Hair follicular keratinocyte (primary cell): ENCODE data around the gene GNMT. TPM values are rescaled to one million over a fixed set of nuclear protein-coding genes. Genes with fewer than 3 reads are reported as not detected.

ENCODE experiments used
- total RNA-seq: library from RNA; depleted of rRNA; stranded (reverse); fragments of >200 nt; gene quantifications from 2 replicates; pipeline ENCODE4 v1.2.3, GENCODE V29; 2015

The GNMT gene
- not detected in 2 replicates for total RNA-seq

DNA sequence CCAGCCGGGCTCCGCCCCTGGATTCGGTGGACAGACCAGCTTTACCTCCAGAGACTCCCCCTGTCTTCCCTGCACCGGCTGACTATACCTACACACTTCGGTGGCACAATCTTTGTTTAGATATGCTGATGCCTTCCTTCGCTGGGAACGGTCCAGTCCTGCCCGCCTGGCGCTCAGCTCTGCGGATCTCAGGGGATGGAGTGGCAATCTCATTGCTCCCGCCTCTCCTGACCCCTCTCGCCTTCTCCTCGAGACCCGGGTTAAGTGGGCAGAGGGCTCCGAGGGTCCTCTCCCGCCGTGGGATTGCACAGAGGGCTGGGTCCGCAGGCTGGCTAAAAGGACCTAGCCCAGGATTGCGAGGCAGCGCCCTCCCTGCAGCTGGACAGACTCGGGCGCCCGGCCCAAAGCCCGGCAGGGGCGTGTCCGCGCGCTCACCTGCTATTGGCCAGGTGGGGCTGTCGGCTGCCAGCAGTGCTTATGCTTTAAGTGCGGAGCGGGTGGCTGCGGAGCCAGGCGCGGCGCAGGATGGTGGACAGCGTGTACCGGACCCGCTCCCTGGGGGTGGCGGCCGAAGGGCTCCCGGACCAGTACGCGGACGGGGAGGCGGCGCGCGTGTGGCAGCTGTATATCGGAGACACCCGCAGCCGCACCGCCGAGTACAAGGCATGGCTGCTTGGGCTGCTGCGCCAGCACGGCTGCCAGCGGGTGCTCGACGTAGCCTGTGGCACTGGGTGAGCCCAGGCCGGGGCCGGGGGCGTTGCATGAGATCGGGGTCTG is at the start of gene GNMT:
Gene GNMT (plus strand): TSS at position 512 of the 777 bp plus-strand sequence. CDS start 14 bp downstream, at position 526.

DNA sequence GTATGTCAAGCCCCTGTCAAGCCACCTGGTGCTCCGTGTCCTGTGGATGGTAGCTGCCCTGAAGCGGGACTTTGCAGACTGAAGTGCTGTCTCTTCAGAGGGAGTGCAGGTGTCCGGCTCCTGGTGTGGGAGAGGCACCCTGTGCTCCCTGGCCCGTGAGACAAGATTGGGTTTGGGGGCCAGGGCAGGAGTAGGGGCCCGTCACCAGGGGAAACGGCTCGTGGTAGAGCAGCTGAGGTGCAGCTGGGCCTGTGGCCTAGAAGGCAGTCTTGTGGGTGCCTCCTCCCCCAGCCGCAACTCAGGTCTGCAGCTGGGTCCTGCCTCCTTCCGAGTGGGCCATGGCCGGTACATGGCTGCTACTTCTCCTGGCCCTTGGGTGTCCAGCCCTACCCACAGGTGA is 44.8 kb upstream of the GNMT start, which contains the start of gene PTCRA:
Gene PTCRA (plus strand): TSS at position 322 of the 400 bp plus-strand sequence. CDS start 17 bp downstream, at position 339.

DNA sequence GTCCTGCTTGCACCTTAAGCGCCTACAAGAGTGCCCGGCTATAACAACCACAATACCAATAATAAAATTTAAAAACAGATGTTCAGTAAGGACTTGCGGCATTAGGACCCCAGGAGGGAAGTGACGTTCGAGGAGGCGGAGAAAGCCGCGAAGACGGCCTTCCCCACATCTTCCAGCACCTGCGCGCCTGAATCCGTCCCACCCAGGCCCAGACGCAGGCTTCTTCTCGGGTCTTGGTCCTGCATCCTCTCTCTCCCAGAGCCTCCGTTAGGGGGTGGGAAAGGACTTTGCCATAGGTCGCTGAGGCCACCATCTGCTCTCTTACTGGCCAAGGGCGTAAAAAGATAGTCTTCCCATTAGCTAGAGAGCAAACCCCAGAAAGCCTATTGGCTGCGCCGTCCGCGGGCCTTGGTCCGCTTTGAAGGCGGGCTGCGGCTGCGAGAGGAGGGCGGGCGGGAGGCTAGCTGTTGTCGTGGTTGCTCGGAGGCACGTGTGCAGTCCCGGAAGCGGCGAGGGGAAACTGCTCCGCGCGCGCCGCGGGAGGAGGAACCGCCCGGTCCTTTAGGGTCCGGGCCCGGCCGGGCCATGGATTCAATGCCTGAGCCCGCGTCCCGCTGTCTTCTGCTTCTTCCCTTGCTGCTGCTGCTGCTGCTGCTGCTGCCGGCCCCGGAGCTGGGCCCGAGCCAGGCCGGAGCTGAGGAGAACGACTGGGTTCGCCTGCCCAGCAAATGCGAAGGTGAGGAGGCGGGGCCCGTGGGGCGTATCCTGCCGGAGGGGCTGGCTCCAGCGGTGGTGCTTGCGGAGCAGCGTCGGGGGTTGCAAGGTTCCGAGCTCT is 31.4 kb upstream of the GNMT start, which contains the start of gene CNPY3:
Gene CNPY3 (plus strand): TSS at position 495 of the 835 bp plus-strand sequence. CDS start 91 bp downstream, at position 586.

DNA sequence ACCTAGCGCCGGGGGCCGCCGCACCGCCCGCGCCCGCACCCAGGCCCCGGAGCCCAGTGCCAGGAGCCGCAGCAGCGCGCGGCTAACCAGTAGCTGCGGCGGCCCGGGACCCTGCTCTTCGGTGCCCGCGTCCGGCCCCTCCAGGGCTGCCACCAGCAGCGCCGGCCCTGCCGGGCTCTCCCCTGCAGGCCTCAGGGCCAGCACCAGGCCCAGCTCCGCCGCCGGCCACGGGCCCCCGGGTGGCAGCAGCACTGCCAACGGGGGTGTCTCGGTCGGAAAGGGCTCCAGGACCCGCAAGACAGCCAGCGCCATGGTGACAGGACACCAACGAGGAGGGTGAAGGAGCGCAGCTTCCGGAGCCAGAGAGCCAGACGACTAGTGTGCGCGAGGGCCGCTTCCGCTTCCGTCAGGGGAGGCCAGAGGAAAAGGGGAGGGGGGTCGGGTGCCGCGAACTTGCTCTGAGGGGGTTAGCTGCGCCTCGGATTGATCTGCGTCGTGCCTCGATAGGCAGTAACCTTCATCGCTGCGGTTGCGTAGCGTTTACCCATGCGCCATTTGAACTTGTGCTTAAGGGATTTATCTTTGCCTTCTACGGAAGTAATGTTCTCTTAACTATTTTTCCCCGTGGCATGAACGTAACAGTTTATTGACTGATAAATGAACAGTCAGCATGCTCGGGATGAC is 18.4 kb downstream of the GNMT start, which contains the start of gene PEX6:
Gene PEX6 (minus strand): TSS at position 343 of the 684 bp plus-strand sequence. CDS start 31 bp downstream, at position 312.

DNA sequence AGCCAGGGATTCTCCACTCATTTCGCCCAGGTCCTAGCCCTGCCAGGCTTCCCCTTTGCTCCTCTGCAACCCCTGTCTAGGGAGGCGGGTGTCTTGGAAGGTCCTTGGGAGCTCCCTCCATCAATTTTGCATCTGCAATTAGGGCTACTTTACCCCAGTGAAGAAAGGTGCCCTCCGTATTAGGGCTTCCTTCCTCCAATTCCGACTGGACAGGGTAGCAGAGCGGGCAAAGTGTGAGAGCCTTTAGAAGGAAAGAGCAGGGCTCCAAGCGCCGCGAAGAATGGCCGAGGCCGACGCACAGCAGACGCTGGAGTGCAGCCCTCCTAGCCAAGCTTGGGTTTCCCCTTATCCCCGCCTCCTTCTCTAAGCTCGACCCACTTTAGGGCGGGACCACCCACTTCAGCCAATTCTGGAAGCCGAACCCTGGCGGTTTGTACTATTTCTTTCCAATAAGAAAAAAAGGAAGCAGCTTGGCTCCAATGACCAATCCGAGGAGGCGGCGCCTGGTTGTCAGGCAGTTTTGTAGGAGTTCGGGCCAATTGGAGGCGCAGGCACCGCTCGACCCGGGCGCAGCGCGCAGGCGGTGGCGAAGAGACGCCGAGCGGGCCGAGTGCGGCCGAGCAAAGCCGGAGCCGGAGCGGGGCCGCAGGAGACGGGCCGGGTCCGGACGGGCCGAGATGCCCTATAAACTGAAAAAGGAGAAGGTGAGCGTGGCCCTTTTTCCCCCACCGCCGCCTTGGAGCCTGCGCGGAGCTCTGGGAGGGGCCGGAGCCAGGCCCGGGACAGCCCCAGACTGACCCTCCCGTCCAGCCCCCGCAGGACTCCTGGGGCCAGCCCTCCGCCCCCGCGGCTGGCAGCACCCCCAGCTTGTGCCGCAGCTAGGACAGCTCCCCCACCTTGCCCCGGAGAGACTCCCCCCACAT is 23.7 kb downstream of the GNMT start, which contains the start of gene PPP2R5D:
Gene PPP2R5D (plus strand): TSS at position 570 of the 923 bp plus-strand sequence. CDS start 108 bp downstream, at position 678.

Other genes with a start within 250 kb of the GNMT start
- not detected in 2 replicates for gene PRPH2, start 238.2 kb upstream of the GNMT start, total RNA-seq
- 33.1 and 36.2 TPM in 2 replicates for gene TBCC, start 214.7 kb upstream of the GNMT start, total RNA-seq
- 2.1 and 4.4 TPM in 2 replicates for gene BICRAL, start 178.7 kb upstream of the GNMT start, total RNA-seq
- 96.4 and 119 TPM in 2 replicates for gene RPL7L1, start 81.1 kb upstream of the GNMT start, total RNA-seq
- not detected in 2 replicates for gene PTCRA, start 44.7 kb upstream of the GNMT start, total RNA-seq
- 45.3 and 62.0 TPM in 2 replicates for gene CNPY3, start 31.3 kb upstream of the GNMT start, total RNA-seq
- gene PEX6, start 18.4 kb downstream of the GNMT start, total RNA-seq = 28.0 and 37.4 TPM in 2 replicates
- 40.5 and 48.1 TPM in 2 replicates for gene PPP2R5D, start 23.8 kb downstream of the GNMT start, total RNA-seq
- gene MEA1, start 53.2 kb downstream of the GNMT start, total RNA-seq = 76.3 and 99.3 TPM in 2 replicates
- 61.0 and 76.7 TPM in 2 replicates for gene KLHDC3, start 53.5 kb downstream of the GNMT start, total RNA-seq
- 74.8 and 102 TPM in 2 replicates for gene RRP36, start 60.9 kb downstream of the GNMT start, total RNA-seq
- 11.2 and 20.9 TPM in 2 replicates for gene CUL7, start 93.1 kb downstream of the GNMT start, total RNA-seq
- gene MRPL2, start 98.7 kb downstream of the GNMT start, total RNA-seq = 42.7 and 67.2 TPM in 2 replicates
- gene KLC4, start 98.9 kb downstream of the GNMT start, total RNA-seq = 11.6 and 14.6 TPM in 2 replicates
- 118 and 123 TPM in 2 replicates for gene PTK7, start 115.6 kb downstream of the GNMT start, total RNA-seq
- 21.0 and 31.2 TPM in 2 replicates for gene SRF, start 210.5 kb downstream of the GNMT start, total RNA-seq
- gene CUL9, start 221.4 kb downstream of the GNMT start, total RNA-seq = 27.9 and 50.4 TPM in 2 replicates